Measurements from ENCODE around the gene PTH1R.

The PTH1R gene

DNA sequence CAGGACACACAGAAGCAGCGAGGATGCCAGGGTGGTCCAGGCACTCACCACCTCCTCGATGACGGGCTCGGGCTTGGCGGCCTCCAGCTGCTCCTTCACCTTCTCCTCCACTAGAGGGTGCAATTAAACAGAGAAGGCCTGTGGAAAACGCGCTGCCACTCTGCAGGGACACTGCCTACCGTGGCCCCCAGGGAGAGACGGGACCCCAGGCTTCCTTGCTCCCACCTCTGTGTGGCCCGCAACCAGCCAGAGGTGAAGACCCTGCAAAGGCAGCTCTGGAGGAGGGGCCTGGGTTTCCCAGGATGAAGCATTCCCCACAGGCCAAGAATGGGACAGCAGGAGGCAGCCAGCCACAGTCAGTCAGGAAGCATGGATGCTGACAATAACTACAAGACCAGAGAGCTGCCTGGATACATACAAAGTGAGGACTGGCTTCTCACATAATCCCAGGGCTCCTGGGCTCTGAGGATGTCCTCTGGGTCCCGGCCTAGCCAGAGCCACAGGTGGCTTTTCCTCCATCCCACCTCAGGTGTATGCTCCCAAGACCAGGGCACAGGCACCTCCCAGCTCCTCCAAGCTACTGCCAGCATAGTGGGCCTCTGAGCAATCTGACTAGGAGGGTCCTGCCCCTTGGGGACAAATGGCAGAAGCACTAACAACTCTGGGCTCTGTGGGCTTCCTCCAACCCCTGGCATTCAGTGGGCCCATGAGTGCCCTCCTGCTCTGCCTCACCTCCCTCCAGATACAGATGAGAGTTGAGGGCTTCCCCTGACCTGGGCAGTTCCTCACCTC, 46.2 kb downstream of the PTH1R start:
- Mint-ChIP-seq H3K27me3 (ENCODE audit: low read depth, poor library complexity) (peaks cover 3% of the 10 kb centered on the region), H3K4me3 (no peak overlapping the region), H3K36me3 (ENCODE audit: low read depth) (peaks cover 44% of the 10 kb centered on the region), H3K27ac (no peak overlapping the region), H3K4me1 (no peaks in the 10 kb centered on the region), H3K9me3 (peaks cover 15% of the 10 kb centered on the region)
- TF ChIP-seq, protein P1, sequence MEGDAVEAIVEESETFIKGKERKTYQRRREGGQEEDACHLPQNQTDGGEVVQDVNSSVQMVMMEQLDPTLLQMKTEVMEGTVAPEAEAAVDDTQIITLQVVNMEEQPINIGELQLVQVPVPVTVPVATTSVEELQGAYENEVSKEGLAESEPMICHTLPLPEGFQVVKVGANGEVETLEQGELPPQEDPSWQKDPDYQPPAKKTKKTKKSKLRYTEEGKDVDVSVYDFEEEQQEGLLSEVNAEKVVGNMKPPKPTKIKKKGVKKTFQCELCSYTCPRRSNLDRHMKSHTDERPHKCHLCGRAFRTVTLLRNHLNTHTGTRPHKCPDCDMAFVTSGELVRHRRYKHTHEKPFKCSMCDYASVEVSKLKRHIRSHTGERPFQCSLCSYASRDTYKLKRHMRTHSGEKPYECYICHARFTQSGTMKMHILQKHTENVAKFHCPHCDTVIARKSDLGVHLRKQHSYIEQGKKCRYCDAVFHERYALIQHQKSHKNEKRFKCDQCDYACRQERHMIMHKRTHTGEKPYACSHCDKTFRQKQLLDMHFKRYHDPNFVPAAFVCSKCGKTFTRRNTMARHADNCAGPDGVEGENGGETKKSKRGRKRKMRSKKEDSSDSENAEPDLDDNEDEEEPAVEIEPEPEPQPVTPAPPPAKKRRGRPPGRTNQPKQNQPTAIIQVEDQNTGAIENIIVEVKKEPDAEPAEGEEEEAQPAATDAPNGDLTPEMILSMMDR (IDR thresholded peaks at IDR 0.05): peak; percentile 63
- peak; percentile 48 for DNase-seq

DNA sequence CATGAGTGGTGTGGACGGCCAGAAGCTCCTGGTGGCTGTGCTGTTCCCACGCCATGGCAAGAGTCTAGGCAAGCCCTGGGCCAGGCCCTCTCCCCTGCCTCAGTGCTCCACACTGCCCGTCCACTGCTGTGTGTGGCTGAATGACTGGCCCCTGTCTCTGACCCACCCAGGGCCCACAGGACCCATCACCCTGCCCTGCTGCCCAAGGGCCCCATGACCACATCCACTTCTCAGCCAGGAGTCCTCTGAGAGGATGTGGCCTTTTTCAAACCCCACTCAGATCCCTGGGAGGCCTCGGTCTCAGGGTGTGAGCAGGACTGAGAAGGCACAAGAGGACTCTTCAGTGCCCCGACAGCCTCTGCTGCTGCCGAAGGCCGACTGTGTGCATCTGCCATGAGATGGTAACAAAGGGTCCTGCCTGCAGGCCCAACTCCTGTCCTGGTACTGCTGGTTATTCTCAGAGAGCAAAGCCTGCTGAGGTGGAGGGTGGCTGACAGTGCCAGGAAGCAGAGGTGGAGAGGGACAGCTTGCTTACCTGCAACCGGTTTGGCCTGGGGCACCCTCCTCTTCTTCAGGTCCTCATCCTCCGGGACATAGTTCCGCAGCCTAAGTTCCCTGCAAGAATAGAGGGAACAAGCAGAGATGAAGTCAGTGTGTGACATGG, 47.5 kb downstream of the PTH1R start:
- peaks cover 8% of the 10 kb centered on the region for H3K9me3 Mint-ChIP-seq
- TF ChIP-seq, protein P1 (IDR thresholded peaks at IDR 0.05): no peak
- H3K4me3 Mint-ChIP-seq: no peak overlapping the region
- no peak for DNase-seq
- no peaks in the 10 kb centered on the region for H3K4me1 Mint-ChIP-seq
- peaks cover 3% of the 10 kb centered on the region for H3K27me3 Mint-ChIP-seq (ENCODE audit: low read depth, poor library complexity)
- H3K27ac Mint-ChIP-seq: no peak overlapping the region
- H3K36me3 Mint-ChIP-seq (ENCODE audit: low read depth): peaks cover 40% of the 10 kb centered on the region

DNA sequence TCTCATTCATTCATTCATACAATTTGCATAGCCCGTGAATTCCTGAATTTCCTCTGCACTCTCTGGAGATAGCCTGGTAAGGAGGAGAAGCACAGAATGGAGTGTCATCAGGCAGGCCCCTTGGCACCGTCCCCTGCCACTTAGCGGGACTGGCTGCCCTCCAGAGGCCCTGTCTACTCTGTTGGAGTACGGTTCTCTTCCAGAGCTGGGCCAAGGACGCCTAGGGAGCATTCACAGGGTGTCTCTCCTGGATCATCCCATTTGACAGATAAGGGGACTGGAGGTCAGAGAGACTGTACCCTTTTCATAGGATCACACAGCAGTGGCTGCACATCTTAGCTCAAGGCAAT, 48.0 kb downstream of the PTH1R start:
- H3K27ac Mint-ChIP-seq: peak overlapping the region; percentile 97
- H3K4me3 Mint-ChIP-seq: no peak overlapping the region
- no peak for DNase-seq
- no peaks in the 10 kb centered on the region for H3K4me1 Mint-ChIP-seq
- H3K9me3 Mint-ChIP-seq: peaks cover 6% of the 10 kb centered on the region
- H3K36me3 Mint-ChIP-seq (ENCODE audit: low read depth): peaks cover 35% of the 10 kb centered on the region
- TF ChIP-seq, protein P1 (IDR thresholded peaks at IDR 0.05): no peak
- peaks cover 3% of the 10 kb centered on the region for H3K27me3 Mint-ChIP-seq (ENCODE audit: low read depth, poor library complexity)

DNA sequence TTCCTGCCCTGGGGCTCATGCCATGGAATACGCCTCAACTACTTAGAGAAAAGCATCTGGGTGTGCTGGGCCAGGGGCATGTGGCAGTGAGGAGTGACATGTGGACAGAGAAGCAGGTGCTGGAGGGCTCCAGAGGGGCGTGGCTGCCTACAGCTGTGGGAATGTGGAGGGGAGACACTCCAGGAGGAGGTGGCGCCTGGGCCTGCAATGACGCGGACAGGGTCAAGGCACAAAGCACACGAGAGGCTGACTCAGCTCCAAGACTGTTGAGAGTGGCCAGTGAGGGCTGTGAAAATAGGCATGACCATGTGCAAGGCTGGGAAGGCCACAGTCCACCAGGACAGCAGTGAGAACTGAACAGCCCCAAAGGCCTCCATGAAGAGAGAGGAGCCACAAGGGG, 48.5 kb downstream of the PTH1R start:
- Mint-ChIP-seq H3K4me3 (no peak overlapping the region), H3K36me3 (ENCODE audit: low read depth) (peaks cover 32% of the 10 kb centered on the region), H3K9me3 (peaks cover 6% of the 10 kb centered on the region), H3K27ac (peak overlapping the region; percentile 97), H3K4me1 (no peaks in the 10 kb centered on the region), H3K27me3 (ENCODE audit: low read depth, poor library complexity) (no peaks in the 10 kb centered on the region)
- TF ChIP-seq, protein P1 (IDR thresholded peaks at IDR 0.05): no peak
- no peak for DNase-seq

DNA sequence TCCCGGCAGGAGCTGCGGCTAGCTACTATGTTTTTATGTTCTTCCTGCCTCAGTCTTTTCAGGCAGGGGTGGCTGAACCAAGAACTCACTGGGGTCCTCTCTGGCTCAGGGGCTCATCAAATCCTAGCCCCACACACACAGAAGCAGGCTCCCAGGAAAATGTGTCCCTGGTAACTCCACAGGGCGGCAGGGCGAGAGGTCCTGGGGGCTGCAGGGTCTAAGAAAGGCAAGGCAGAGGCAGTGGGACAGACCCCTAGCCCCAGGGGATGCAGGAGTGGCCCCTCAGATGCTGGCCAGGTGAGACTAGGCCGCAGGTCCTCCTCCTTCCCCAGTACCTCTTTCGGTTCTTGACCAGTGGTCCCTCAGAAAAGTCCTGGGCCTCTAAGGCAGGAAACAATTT, 48.9 kb downstream of the PTH1R start:
- Mint-ChIP-seq H3K4me3 (no peak overlapping the region), H3K9me3 (peaks cover 6% of the 10 kb centered on the region), H3K27ac (no peak overlapping the region), H3K27me3 (ENCODE audit: low read depth, poor library complexity) (no peaks in the 10 kb centered on the region), H3K36me3 (ENCODE audit: low read depth) (peaks cover 29% of the 10 kb centered on the region), H3K4me1 (peaks cover under 1% of the 10 kb centered on the region)
- TF ChIP-seq, protein P1 (IDR thresholded peaks at IDR 0.05): no peak
- DNase-seq: no peak
